GM23338 (cell line): ENCODE results near the gene CD163. TPM values are rescaled to one million over a fixed set of nuclear protein-coding genes. Genes with fewer than 3 reads are reported as not detected.

ENCODE experiments used
- ATAC-seq: fragments of 200-7000 bp; cut with Tn5 transposase; 3 replicates; pipeline ENCODE4 v1.9.1; 2020
- DNase-seq: peaks from one replicate; pipeline ENCODE4 v3.0.0-alpha.2; 2015; ENCODE audit warnings: low spot score
- H2AFZ ChIP-seq: fragments of 200-600 bp; sonication (generic); 2 replicates; pipeline ENCODE4 v1.8.0; 2016; ENCODE audit warnings: antibody characterized with exemption, mild to moderate bottlenecking, moderate library complexity
- H3F3A ChIP-seq: fragments of 200-600 bp; sonication (generic); replicated peaks from 2 replicates; pipeline ENCODE4 v1.8.0; 2017; ENCODE audit warnings: antibody characterized with exemption, mixed run types, low read depth
- H3K27ac ChIP-seq: fragments of 200-600 bp; sonication (generic); 2 replicates; pipeline ENCODE4 v1.6.1; 2016; ENCODE audit warnings: low read depth
- H3K27me3 ChIP-seq: fragments of 200-600 bp; sonication (generic); 2 replicates; pipeline ENCODE4 v1.8.0; 2016; ENCODE audit warnings: mild to moderate bottlenecking, mixed run types, moderate library complexity; ENCODE audit not compliant: insufficient read depth
- H3K36me3 ChIP-seq: fragments of 200-600 bp; sonication (generic); 2 replicates; pipeline ENCODE4 v1.8.0; 2016; ENCODE audit warnings: mild to moderate bottlenecking; ENCODE audit not compliant: insufficient read depth
- H3K4me1 ChIP-seq: fragments of 200-600 bp; sonication (generic); 2 replicates; pipeline ENCODE4 v1.8.0; 2016; ENCODE audit warnings: mild to moderate bottlenecking, moderate library complexity; ENCODE audit not compliant: insufficient read depth
- H3K4me2 ChIP-seq: fragments of 200-600 bp; sonication (generic); 2 replicates; pipeline ENCODE4 v1.7.1; 2017; ENCODE audit warnings: mixed run types
- H3K4me3 ChIP-seq: fragments of 200-600 bp; sonication (generic); 2 replicates; pipeline ENCODE4 v1.6.1; 2016; ENCODE audit warnings: mixed run types
- H3K79me2 ChIP-seq: fragments of 200-600 bp; sonication (generic); replicated peaks from 2 replicates; pipeline ENCODE4 v1.8.0; 2017; ENCODE audit warnings: mild to moderate bottlenecking; ENCODE audit not compliant: insufficient read depth
- H3K9me2 ChIP-seq: fragments of 200-600 bp; sonication (generic); 2 replicates; pipeline ENCODE4 v1.8.0; 2017; ENCODE audit not compliant: insufficient read depth
- H4K20me1 ChIP-seq: fragments of 200-600 bp; sonication (generic); replicated peaks from 2 replicates; pipeline ENCODE4 v1.8.0; 2017; ENCODE audit warnings: mild to moderate bottlenecking; ENCODE audit not compliant: insufficient read depth
- H3K27ac Mint-ChIP-seq: 2 replicates; pipeline ENCODE4 v1.8.0; 2020; ENCODE audit warnings: inconsistent platforms, mild to moderate bottlenecking, moderate library complexity, mixed read lengths
- H3K27me3 Mint-ChIP-seq: 3 replicates; pipeline ENCODE4 v1.8.0; 2022; ENCODE audit warnings: low read depth, mild to moderate bottlenecking, moderate library complexity, mixed read lengths, inconsistent platforms; ENCODE audit not compliant: insufficient read depth, poor library complexity
- H3K36me3 Mint-ChIP-seq: 3 replicates; pipeline ENCODE4 v1.8.0; 2021; ENCODE audit warnings: low read depth, mild to moderate bottlenecking, inconsistent platforms, moderate library complexity, mixed read lengths
- H3K4me1 Mint-ChIP-seq: 3 replicates; pipeline ENCODE4 v1.8.0; 2020; ENCODE audit warnings: mild to moderate bottlenecking, inconsistent platforms, mixed read lengths
- H3K4me3 Mint-ChIP-seq: 3 replicates; pipeline ENCODE4 v1.8.0; 2021; ENCODE audit warnings: moderate library complexity, mild to moderate bottlenecking, inconsistent platforms, mixed read lengths
- H3K9me3 Mint-ChIP-seq: 3 replicates; pipeline ENCODE4 v1.8.0; 2020; ENCODE audit warnings: moderate library complexity, mild to moderate bottlenecking, inconsistent platforms, mixed read lengths
- CTCF ChIP-seq, 2 experiments: fragments of 200-600 bp in 1 of 2; sonication (generic) in 1 of 2; conservative IDR thresholded peaks; 2 replicates each; pipeline versions ENCODE4 v1.5.1 to v1.6.1; 2016 to 2017; ENCODE audit warnings: antibody characterized with exemption in 2 of 2, low read depth in 2 of 2, mild to moderate bottlenecking in 2 of 2, moderate library complexity in 1 of 2
- POLR2AphosphoS5 ChIP-seq: IDR thresholded peaks from 2 replicates; pipeline ENCODE4 v1.6.1; 2016; ENCODE audit warnings: antibody characterized with exemption, low read depth
- STAT1 ChIP-seq: IDR thresholded peaks from one replicate; pipeline ENCODE4 v1.6.1; 2016; ENCODE audit warnings: antibody characterized with exemption; ENCODE audit not compliant: unreplicated experiment
- ZNF114 ChIP-seq: fragments of 250-450 bp; sonication (Bioruptor Pico); IDR thresholded peaks from 2 replicates; pipeline ENCODE4 v1.5.0; 2020; ENCODE audit warnings: mild to moderate bottlenecking, moderate library complexity
- ZNF331 ChIP-seq: fragments of 250-450 bp; sonication (Bioruptor Pico); IDR thresholded peaks from 2 replicates; pipeline ENCODE4 v1.5.0; 2020; ENCODE audit warnings: low read depth, mild to moderate bottlenecking, moderate library complexity
- ZNF462 ChIP-seq: fragments of 250-450 bp; sonication (Bioruptor Pico); IDR thresholded peaks from 2 replicates; pipeline ENCODE4 v1.5.0; 2020; ENCODE audit warnings: mild to moderate bottlenecking, moderate library complexity
- polyA plus RNA-seq: library from polyadenylated mRNA; unstranded; fragments of >200 nt; fragmentation: Nextera tagmentation; extraction: Ambion mirVana; gene quantifications from 2 replicates; pipeline ENCODE4 v1.2.1, GENCODE V29; 2016
- total RNA-seq: library from RNA; depleted of rRNA; stranded (reverse); fragments of >200 nt; shearing (Covaris generic); gene quantifications from 2 replicates; pipeline ENCODE4 v1.2.3, GENCODE V29; 2014

Gene CD163
- total and polyA plus RNA-seq, 2 experiments from 2014 or later = not detected

- TF ChIP-seq ZNF462 (CRISPR knock-in tag) = no peak
- TF ChIP-seq ZNF331 = no peak
- no peak for TF ChIP-seq POLR2AphosphoS5
- no peak for TF ChIP-seq STAT1
- TF ChIP-seq ZNF114 (CRISPR knock-in tag) = no peak
Measured at GRCh38 chr12:7472060-7472459, 31.5 kb downstream of the CD163 start (continued).

GRCh38 chr12:7460375-7461259 lies 43.0 kb downstream of the CD163 start:
- DNase-seq (peak; percentile 84), ATAC-seq (peak; percentile 100)
- no peaks in the 10 kb centered on the region for H3K36me3 ChIP-seq

More at GRCh38 chr12:7460375-7461259, 43.0 kb downstream of the CD163 start:
- Histone ChIP-seq H3K4me3 (no peak overlapping the region), H3K27ac (no peak overlapping the region), H3F3A (no peaks in the 10 kb centered on the region), H3K27me3 (no peaks in the 10 kb centered on the region), H2AFZ (peak overlapping the region; percentile 50), H3K4me2 (no peak overlapping the region), H4K20me1 (no peaks in the 10 kb centered on the region), H3K4me1 (no peaks in the 10 kb centered on the region), H3K9me2 (no peaks in the 10 kb centered on the region), H3K79me2 (no peaks in the 10 kb centered on the region)
- no peak overlapping the region for H3K4me3 Mint-ChIP-seq
- H3K36me3 Mint-ChIP-seq = no peaks in the 10 kb centered on the region
- TF ChIP-seq STAT1 (no peak), ZNF331 (no peak), CTCF (conservative IDR thresholded peaks at IDR 0.05; ENCODE audit: low read depth in 2 of 2) (peak; percentile 87 to 91), ZNF462 (CRISPR knock-in tag) (no peak)
- peaks cover 4% of the 10 kb centered on the region; the same call in 2 of the 3 replicates for H3K4me1 Mint-ChIP-seq
- H3K27ac Mint-ChIP-seq = no peak overlapping the region
- no peaks in the 10 kb centered on the region for H3K27me3 Mint-ChIP-seq
- no peaks in the 10 kb centered on the region for H3K9me3 Mint-ChIP-seq
